Panc1 (cell line): ENCODE measurements around the gene NDST1.

Experiments used
- CTCF ChIP-seq: fragments of 450-650 bp; IDR thresholded peaks from 2 replicates; pipeline ENCODE4 v1.5.1; 2017; ENCODE audit warnings: mild to moderate bottlenecking
- POLR2AphosphoS5 ChIP-seq: IDR thresholded peaks from 2 replicates; pipeline ENCODE4 v1.6.1; 2012; ENCODE audit warnings: mild to moderate bottlenecking, low read depth, low read length, moderate library complexity
- REST ChIP-seq, 2 experiments: IDR thresholded peaks; 2 replicates each; pipeline ENCODE4 v1.6.1; 2011 to 2012; ENCODE audit warnings: low read depth in 2 of 2, control low read depth in 1 of 2, low read length in 1 of 2, mild to moderate bottlenecking in 1 of 2, moderate library complexity in 1 of 2; ENCODE audit not compliant: insufficient read depth in 1 of 2
- TCF7L2 ChIP-seq: IDR thresholded peaks from 2 replicates; pipeline ENCODE4 v1.6.1; 2011; ENCODE audit warnings: mild to moderate bottlenecking, low read depth, low read length, inconsistent platforms

- TF ChIP-seq CTCF (no peak), REST (IDR thresholded peaks at IDR 0.05; ENCODE audit: insufficient read depth in 1 of 2, low read depth in 2 of 2, low read length in 1 of 2) (no peak), POLR2AphosphoS5 (no peak), TCF7L2 (no peak)
Measured at GRCh38 chr5:150521939-150522503, 14.1 kb downstream of the NDST1 start.
